ENCODE results near the gene CGNL1. TPM values are rescaled to one million over a fixed set of nuclear protein-coding genes. Genes with fewer than 3 reads are reported as not detected.

CGNL1 gene
- total RNA-seq, 2 donors from 2014 or later = 16.4 to 29.8 TPM

DNA sequence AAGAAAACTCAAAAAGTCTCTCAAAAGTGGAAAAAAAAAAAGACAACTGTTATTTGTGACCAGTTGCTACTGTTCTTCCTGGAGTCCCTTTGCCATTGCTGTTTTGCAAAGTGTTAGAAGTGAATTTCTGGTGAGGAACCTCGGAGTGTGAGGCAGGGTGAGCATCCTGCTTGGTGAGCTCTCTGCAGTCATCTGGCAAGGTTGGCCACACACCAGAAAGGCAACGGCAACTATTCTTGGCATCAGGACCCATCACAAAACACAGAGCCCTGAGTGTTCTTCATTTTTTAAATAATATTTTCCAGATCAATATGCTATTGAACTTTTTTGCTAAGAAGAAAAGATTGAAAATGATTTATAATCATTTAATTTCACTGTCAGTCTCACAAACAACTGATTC, 60.7 kb downstream of the CGNL1 start:
- H3K4me1 ChIP-seq = peaks cover 0 to 6% of the 10 kb centered on the region in 2 donors
- H3K36me3 ChIP-seq = no peaks in the 10 kb centered on the region
- H3K9me3 ChIP-seq = no peaks in the 10 kb centered on the region
- H3K4me3 ChIP-seq = no peak overlapping the region
- peak overlapping the region; percentile 7 to 40 for H3K27ac ChIP-seq
- no peaks in the 10 kb centered on the region for H3K27me3 ChIP-seq
- DNase-seq (ENCODE audit: low spot score) = no peak
- no peak for TF ChIP-seq CTCF (IDR thresholded peaks at IDR 0.05)

- no peak for DNase-seq (ENCODE audit: low spot score)
- H3K36me3 ChIP-seq = no peaks in the 10 kb centered on the region
- H3K9me3 ChIP-seq = no peaks in the 10 kb centered on the region
- H3K4me1 ChIP-seq = no peaks in the 10 kb centered on the region
- H3K4me3 ChIP-seq = no peak overlapping the region
- no peak overlapping the region for H3K27ac ChIP-seq
- no peak for TF ChIP-seq CTCF (IDR thresholded peaks at IDR 0.05)
- H3K27me3 ChIP-seq = no peaks in the 10 kb centered on the region
Observed at GRCh38 chr15:57437564-57437963, 61.3 kb downstream of the CGNL1 start.

- no peaks in the 10 kb centered on the region for H3K4me1 ChIP-seq
Observed at GRCh38 chr15:57438166-57438565, 61.9 kb downstream of the CGNL1 start.

DNA sequence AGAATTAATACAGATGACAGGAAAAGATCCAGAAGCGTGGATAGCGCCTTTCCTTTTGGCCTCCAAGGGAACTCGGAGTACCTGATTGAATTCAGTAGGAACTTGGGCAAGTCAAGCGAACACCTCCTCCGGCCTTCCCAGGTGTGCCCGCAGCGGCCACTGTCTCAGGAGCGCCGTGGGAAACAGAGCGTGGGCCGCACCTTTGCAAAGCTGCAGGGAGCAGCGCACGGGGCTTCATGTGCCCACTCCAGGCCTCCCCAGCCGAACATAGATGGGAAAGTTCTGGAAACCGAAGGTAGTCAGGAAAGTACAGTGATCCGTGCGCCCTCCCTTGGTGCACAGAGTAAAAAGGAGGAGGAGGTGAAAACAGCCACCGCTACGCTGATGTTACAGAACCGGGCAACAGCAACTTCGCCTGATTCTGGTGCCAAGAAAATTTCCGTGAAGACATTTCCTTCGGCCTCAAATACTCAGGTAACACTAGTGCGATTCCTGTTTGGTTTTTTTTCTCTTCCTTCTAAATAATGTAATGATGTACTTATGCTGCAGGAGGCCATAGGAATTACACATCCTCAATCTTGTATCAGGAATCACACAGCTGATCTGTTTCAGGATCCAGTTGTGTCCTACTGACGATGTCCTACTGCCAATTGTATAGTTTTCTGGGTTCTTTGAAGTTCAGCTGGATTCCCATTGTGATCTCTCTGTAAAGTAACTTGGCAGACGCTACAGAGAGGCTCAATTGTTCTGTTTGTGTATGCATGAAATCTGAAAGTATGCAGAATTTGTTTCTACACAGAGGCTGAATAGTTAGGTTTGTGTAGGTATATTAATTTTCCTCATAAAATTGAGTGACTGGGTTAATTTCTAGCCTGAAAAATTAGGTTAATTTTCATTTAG, 63.1 kb downstream of the CGNL1 start:
- no peak for TF ChIP-seq CTCF (IDR thresholded peaks at IDR 0.05)
- no peak for DNase-seq (ENCODE audit: low spot score)
- no peaks in the 10 kb centered on the region for H3K36me3 ChIP-seq
- H3K9me3 ChIP-seq = no peaks in the 10 kb centered on the region
- H3K4me1 ChIP-seq = no peaks in the 10 kb centered on the region
- H3K27ac ChIP-seq = no peak overlapping the region
- no peak overlapping the region for H3K4me3 ChIP-seq
- H3K27me3 ChIP-seq = no peaks in the 10 kb centered on the region

More at GRCh38 chr15:57438166-57438565, 61.9 kb downstream of the CGNL1 start:
- DNase-seq (ENCODE audit: low spot score) = no peak
- no peak for TF ChIP-seq CTCF (IDR thresholded peaks at IDR 0.05)
- H3K27ac ChIP-seq = no peak overlapping the region
- H3K27me3 ChIP-seq = no peaks in the 10 kb centered on the region
- no peaks in the 10 kb centered on the region for H3K9me3 ChIP-seq
- H3K36me3 ChIP-seq = no peaks in the 10 kb centered on the region
- no peak overlapping the region for H3K4me3 ChIP-seq

DNA sequence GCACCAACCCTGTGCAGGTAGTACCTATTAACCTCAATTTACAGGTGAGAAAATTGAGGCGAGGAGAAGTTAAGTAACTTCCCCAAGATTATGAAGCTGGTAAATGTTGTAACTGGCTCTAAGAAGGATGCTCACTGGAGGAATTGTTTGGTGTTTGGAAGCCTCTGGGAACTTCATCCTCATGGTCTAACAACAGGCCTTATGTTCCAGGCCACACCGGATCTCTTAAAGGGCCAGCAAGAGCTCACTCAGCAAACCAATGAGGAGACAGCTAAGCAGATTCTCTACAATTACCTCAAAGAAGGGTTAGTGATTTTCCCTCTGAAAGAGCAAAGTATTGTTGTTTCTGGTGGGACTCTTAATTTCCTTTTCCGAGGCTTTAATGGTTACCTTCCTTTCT, 63.9 kb downstream of the CGNL1 start:
- no peak for TF ChIP-seq CTCF (IDR thresholded peaks at IDR 0.05)
- no peak overlapping the region for H3K4me3 ChIP-seq
- peaks cover 0 to 4% of the 10 kb centered on the region in 2 donors for H3K4me1 ChIP-seq
- H3K36me3 ChIP-seq = no peaks in the 10 kb centered on the region
- no peaks in the 10 kb centered on the region for H3K27me3 ChIP-seq
- no peak for DNase-seq (ENCODE audit: low spot score)
- H3K27ac ChIP-seq = no peak overlapping the region
- H3K9me3 ChIP-seq = no peaks in the 10 kb centered on the region
